ENCODE data around the gene GC. TPM values are rescaled to one million over a fixed set of nuclear protein-coding genes. Genes with fewer than 3 reads are reported as not detected.

GC gene
- total and polyA plus RNA-seq, 5 donors from 2014 or later, result not detected

DNA sequence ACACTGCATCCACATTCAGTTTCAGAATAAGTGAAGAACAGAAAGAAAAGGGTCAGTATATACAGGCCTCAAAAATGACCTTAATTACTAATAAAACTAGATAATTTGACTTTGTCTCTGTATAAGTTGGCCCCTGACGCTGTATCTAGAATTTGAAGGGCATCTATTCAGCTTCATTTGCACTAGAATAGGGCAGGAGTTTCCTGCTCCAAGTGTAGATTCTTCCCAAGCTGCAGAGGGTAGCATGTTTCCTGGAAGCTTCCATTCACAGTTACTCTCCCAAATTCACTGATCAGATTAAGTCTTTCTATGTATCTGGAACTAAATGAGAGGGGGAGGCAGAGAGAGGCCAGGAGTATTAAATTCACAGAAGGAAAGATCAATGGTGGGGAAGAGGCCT, 90.9 kb downstream of the GC start:
- Mint-ChIP-seq H3K4me1 (no peaks in the 10 kb centered on the region), H3K27me3 (peaks cover under 1% of the 10 kb centered on the region), H3K36me3 (no peaks in the 10 kb centered on the region), H3K9me3 (peaks cover 0 to 3% (median 0%) of the 10 kb centered on the region in 7 donors), H3K27ac (no peak overlapping the region), H3K4me3 (no peak overlapping the region)
- DNase-seq (no peak), ATAC-seq (ENCODE audit: low read depth in 2 of 2) (no peak)
- H3K27me3 ChIP-seq (ENCODE audit: control insufficient read depth, insufficient read depth, low read length), result no peaks in the 10 kb centered on the region
- no peak overlapping the region for H3K4me3 ChIP-seq (ENCODE audit: low read depth, low read length)
- H3K9me3 ChIP-seq (ENCODE audit: control insufficient read depth in 2 of 2, low read length in 2 of 2), result no peaks in the 10 kb centered on the region
- no peak overlapping the region for H3K27ac ChIP-seq (ENCODE audit: insufficient read depth, low read length, poor library complexity, severe bottlenecking)
- H3K36me3 ChIP-seq (ENCODE audit: control insufficient read depth, insufficient read depth, low read length), result no peaks in the 10 kb centered on the region
- no peaks in the 10 kb centered on the region for H3K4me1 ChIP-seq (ENCODE audit: control insufficient read depth, insufficient read depth, low read length, poor library complexity, severe bottlenecking)

DNA sequence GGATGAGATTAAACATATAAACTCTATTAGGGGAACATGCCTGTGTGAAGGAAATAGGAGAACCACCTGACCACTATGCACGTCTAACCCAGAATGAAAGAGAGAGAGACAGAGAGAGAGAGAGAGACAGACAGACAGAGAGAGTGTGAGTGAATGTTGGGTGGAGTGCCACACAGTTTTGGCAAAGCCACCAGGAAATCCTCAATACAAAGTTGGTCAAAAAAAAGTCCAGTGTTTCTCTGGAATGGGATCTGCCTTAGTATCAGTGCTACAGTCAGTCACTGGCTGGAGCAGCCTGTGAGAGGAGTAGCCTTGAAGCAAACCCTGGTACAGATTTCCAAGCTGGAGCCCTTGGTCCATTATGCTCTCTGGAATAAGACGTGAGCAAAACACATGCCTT, 91.7 kb downstream of the GC start:
- Histone ChIP-seq H3K27me3 (ENCODE audit: control insufficient read depth, insufficient read depth, low read length) (no peaks in the 10 kb centered on the region), H3K36me3 (ENCODE audit: control insufficient read depth, insufficient read depth, low read length) (no peaks in the 10 kb centered on the region)
- peaks cover 0 to 3% (median 0%) of the 10 kb centered on the region in 7 donors for H3K9me3 Mint-ChIP-seq

More for the DNA sequence above, 91.7 kb downstream of the GC start:
- Histone ChIP-seq H3K9me3 (ENCODE audit: control insufficient read depth in 2 of 2, low read length in 2 of 2) (no peaks in the 10 kb centered on the region), H3K4me1 (ENCODE audit: control insufficient read depth, insufficient read depth, low read length, poor library complexity, severe bottlenecking) (no peaks in the 10 kb centered on the region), H3K4me3 (ENCODE audit: low read depth, low read length) (no peak overlapping the region), H3K27ac (ENCODE audit: insufficient read depth, low read length, poor library complexity, severe bottlenecking) (no peak overlapping the region)
- Mint-ChIP-seq H3K4me1 (no peaks in the 10 kb centered on the region), H3K36me3 (no peaks in the 10 kb centered on the region), H3K27me3 (peaks cover 6% of the 10 kb centered on the region), H3K4me3 (no peak overlapping the region), H3K27ac (no peak overlapping the region)
- ATAC-seq (ENCODE audit: low read depth in 2 of 2), result no peak
- DNase-seq, result no peak

Other genes starting within 250 kb of the GC start
- gene NPFFR2, start 247.9 kb upstream of the GC start, total RNA-seq, result not detected
- not detected for gene NPFFR2, start 247.9 kb upstream of the GC start, polyA plus RNA-seq

All from CD4-positive, CD25-positive, alpha-beta regulatory T cell (primary cell).